HepG2 (cell line): ENCODE data around the gene SESN1. TPM values are rescaled to one million over a fixed set of nuclear protein-coding genes. Genes with fewer than 3 reads are reported as not detected.

Experiments used
- ATF7 ChIP-seq, 2 experiments: fragments of 450-650 bp in 1 of 2; sonication (generic) in 1 of 2; formaldehyde crosslinking in 1 of 2; IDR thresholded peaks; 2 replicates each; pipeline versions ENCODE4 v1.4.0 to v1.6.1; 2016 to 2020; ENCODE audit warnings: antibody characterized with exemption in 1 of 2, mild to moderate bottlenecking in 1 of 2, missing genetic modification reagents in 1 of 2
- ELF3 ChIP-seq: IDR thresholded peaks from 2 replicates; pipeline ENCODE4 v1.6.1; 2016; ENCODE audit warnings: missing genetic modification reagents, missing compliant biosample characterization
- GFI1 ChIP-seq: sonication (generic); formaldehyde crosslinking; IDR thresholded peaks from 2 replicates; pipeline ENCODE4 v1.5.0; 2020; ENCODE audit warnings: missing genetic modification reagents, mild to moderate bottlenecking, borderline replicate concordance
- KDM6A ChIP-seq: IDR thresholded peaks from 2 replicates; pipeline ENCODE4 v1.6.1; 2016; ENCODE audit warnings: low read depth
- KLF6 ChIP-seq: IDR thresholded peaks from 2 replicates; pipeline ENCODE4 v1.8.0; 2016; ENCODE audit warnings: missing biosample characterization, missing genetic modification reagents
- MBD4 ChIP-seq: IDR thresholded peaks from 2 replicates; pipeline ENCODE4 v1.6.1; 2012; ENCODE audit warnings: low read length, inconsistent platforms, borderline replicate concordance
- MIER3 ChIP-seq: IDR thresholded peaks from 2 replicates; pipeline ENCODE4 v1.6.1; 2016; ENCODE audit warnings: missing compliant biosample characterization, borderline replicate concordance
- NFKB2 ChIP-seq: sonication (generic); formaldehyde crosslinking; IDR thresholded peaks from 2 replicates; pipeline ENCODE4 v1.4.0; 2020; ENCODE audit warnings: missing genetic modification reagents, borderline replicate concordance
- POGZ ChIP-seq: sonication (generic); formaldehyde crosslinking; IDR thresholded peaks from 2 replicates; pipeline ENCODE4 v1.4.0; 2020; ENCODE audit warnings: mild to moderate bottlenecking, missing genetic modification reagents
- SOX13 ChIP-seq, 3 experiments: fragments of 450-650 bp in 1 of 3; sonication (generic) in 1 of 3; formaldehyde crosslinking in 1 of 3; IDR thresholded peaks in 2 of 3; conservative IDR thresholded peaks in 1 of 3; 2 replicates each; pipeline versions ENCODE4 v1.5.0 to v1.6.1; 2016 to 2020; ENCODE audit warnings: antibody characterized with exemption in 1 of 3, mild to moderate bottlenecking in 1 of 3, missing compliant biosample characterization in 1 of 3, missing genetic modification reagents in 1 of 3, moderate library complexity in 1 of 3
- SP5 ChIP-seq: IDR thresholded peaks from 2 replicates; pipeline ENCODE4 v1.6.1; 2016; ENCODE audit warnings: low read depth, borderline replicate concordance
- TRIM24 ChIP-seq: sonication (generic); formaldehyde crosslinking; IDR thresholded peaks from 2 replicates; pipeline ENCODE4 v1.8.0; 2022; ENCODE audit warnings: mild to moderate bottlenecking, missing genetic modification reagents
- ZKSCAN1 ChIP-seq: fragments of 150-350 bp; IDR thresholded peaks from 2 replicates; pipeline ENCODE4 v1.6.1; 2014; ENCODE audit warnings: low read length
- ZNF746 ChIP-seq: sonication (generic); formaldehyde crosslinking; IDR thresholded peaks from 2 replicates; pipeline ENCODE4 v1.8.0; 2022; ENCODE audit warnings: mild to moderate bottlenecking, missing genetic modification reagents
- polyA plus RNA-seq, 8 experiments: library from polyadenylated mRNA; depleted of rRNA in 3 of 8; stranded (reverse) in 7 of 8; unstranded in 1 of 8; fragments of >200 nt; fragmentation: Illumina TruSeq in 4 of 8; extraction: Trizol in 4 of 8; gene quantifications; 2 replicates each; pipeline versions ENCODE4 v1.2.1 to v1.2.3, GENCODE V29; 2011 to 2016; ENCODE audit warnings: low read depth in 4 of 8, missing spikeins in 1 of 8, mixed read lengths in 1 of 8; ENCODE audit not compliant: insufficient read depth in 1 of 8
- total RNA-seq, 5 experiments: library from RNA; depleted of rRNA; stranded (reverse); fragments of >200 nt; fragmentation: Illumina TruSeq; extraction: Trizol; gene quantifications; 2 replicates each; pipeline ENCODE4 v1.2.3, GENCODE V29; 2016; ENCODE audit warnings: low read depth in 1 of 5
- TF ChIP-seq, protein P1 (sequence below): sonication (generic); formaldehyde crosslinking; IDR thresholded peaks from 2 replicates; pipeline ENCODE4 v1.5.1; 2020; ENCODE audit warnings: mild to moderate bottlenecking, missing genetic modification reagents, moderate library complexity
- TF ChIP-seq, protein P2 (sequence below): sonication (generic); IDR thresholded peaks from 2 replicates; pipeline ENCODE4 v1.6.1; 2016; ENCODE audit warnings: low read depth, borderline replicate concordance
- TF ChIP-seq, protein P3 (sequence below): sonication (generic); formaldehyde crosslinking; IDR thresholded peaks from 2 replicates; pipeline ENCODE4 v1.8.1; 2023; ENCODE audit warnings: mild to moderate bottlenecking, missing genetic modification reagents
- TF ChIP-seq, protein P4 (sequence below): sonication (generic); formaldehyde crosslinking; IDR thresholded peaks from 2 replicates; pipeline ENCODE4 v1.5.0; 2020; ENCODE audit warnings: mild to moderate bottlenecking, missing genetic modification reagents
- TF ChIP-seq, protein P5 (sequence below): sonication (generic); formaldehyde crosslinking; IDR thresholded peaks from 2 replicates; pipeline ENCODE4 v1.4.0; 2020; ENCODE audit warnings: missing genetic modification reagents

Gene SESN1
- total and polyA plus RNA-seq, 2 of the 13 experiments (the other 11 are each of a cell fraction or from before 2014, with no cell fraction given) = 24.9 to 44.7 TPM

DNA sequence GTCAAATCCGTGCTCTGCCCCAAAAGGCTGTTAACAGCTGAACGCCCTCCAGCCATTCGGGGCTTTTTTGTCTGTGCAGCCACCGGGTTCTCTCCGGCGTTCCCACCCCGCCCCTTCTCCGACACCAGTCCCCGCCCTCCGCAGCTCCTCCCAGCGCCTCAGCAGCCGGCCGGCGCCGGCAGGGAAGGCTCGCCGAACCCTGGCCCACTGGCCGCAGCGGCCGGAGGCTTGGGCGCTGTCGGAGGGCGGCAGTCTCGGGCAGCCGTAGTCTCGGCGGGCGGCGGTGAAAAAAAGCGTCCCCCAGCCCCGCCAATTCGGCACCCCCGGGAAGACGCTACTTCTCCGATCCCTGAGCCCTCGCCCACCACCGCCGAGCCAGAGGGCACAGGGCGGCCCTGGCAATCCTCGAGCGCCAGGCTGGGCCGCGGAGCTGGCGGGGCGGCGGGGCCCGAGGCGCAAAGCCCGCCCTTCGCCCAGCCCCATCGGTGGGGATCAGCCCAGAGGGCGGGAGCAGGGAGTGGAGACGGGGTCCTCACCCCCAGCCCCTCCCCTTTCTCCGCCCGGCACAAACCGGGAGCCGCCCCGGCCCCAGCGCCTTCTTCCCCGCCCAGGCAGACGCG lies at the start of gene SESN1 (continued):
- TF ChIP-seq, protein P1, sequence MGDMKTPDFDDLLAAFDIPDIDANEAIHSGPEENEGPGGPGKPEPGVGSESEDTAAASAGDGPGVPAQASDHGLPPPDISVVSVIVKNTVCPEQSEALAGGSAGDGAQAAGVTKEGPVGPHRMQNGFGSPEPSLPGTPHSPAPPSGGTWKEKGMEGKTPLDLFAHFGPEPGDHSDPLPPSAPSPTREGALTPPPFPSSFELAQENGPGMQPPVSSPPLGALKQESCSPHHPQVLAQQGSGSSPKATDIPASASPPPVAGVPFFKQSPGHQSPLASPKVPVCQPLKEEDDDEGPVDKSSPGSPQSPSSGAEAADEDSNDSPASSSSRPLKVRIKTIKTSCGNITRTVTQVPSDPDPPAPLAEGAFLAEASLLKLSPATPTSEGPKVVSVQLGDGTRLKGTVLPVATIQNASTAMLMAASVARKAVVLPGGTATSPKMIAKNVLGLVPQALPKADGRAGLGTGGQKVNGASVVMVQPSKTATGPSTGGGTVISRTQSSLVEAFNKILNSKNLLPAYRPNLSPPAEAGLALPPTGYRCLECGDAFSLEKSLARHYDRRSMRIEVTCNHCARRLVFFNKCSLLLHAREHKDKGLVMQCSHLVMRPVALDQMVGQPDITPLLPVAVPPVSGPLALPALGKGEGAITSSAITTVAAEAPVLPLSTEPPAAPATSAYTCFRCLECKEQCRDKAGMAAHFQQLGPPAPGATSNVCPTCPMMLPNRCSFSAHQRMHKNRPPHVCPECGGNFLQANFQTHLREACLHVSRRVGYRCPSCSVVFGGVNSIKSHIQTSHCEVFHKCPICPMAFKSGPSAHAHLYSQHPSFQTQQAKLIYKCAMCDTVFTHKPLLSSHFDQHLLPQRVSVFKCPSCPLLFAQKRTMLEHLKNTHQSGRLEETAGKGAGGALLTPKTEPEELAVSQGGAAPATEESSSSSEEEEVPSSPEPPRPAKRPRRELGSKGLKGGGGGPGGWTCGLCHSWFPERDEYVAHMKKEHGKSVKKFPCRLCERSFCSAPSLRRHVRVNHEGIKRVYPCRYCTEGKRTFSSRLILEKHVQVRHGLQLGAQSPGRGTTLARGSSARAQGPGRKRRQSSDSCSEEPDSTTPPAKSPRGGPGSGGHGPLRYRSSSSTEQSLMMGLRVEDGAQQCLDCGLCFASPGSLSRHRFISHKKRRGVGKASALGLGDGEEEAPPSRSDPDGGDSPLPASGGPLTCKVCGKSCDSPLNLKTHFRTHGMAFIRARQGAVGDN (CRISPR knock-in tag) = peak; percentile 92
- peak; percentile 23; the same call in 1 of the 2 replicates for TF ChIP-seq GFI1
- TF ChIP-seq SOX13 (IDR thresholded peaks at IDR 0.05) = no peak
- no peak; a peak in 1 of 4 replicates for TF ChIP-seq SOX13 (CRISPR knock-in tag; conservative IDR thresholded peaks at IDR 0.05 in 1 of 2, IDR thresholded peaks at IDR 0.05 in 1 of 2)
- TF ChIP-seq ZNF746 (CRISPR knock-in tag) = 0 out of 2 replicates have a peak, but pooled peaks have one; percentile 18
- peak; percentile 52; the same call in 1 of the 2 replicates for TF ChIP-seq SP5 (CRISPR knock-in tag)
- no peak for TF ChIP-seq ZKSCAN1
- no peak for TF ChIP-seq ATF7 (IDR thresholded peaks at IDR 0.05)
- TF ChIP-seq ATF7 (CRISPR knock-in tag; IDR thresholded peaks at IDR 0.05) = 0 out of 2 replicates have a peak, but pooled peaks have one; percentile 10
- TF ChIP-seq KLF6 (CRISPR knock-in tag) = no peak
- TF ChIP-seq, protein P2, sequence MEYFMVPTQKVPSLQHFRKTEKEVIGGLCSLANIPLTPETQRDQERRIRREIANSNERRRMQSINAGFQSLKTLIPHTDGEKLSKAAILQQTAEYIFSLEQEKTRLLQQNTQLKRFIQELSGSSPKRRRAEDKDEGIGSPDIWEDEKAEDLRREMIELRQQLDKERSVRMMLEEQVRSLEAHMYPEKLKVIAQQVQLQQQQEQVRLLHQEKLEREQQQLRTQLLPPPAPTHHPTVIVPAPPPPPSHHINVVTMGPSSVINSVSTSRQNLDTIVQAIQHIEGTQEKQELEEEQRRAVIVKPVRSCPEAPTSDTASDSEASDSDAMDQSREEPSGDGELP = peak; percentile 76; the same call in 1 of the 2 replicates
- TF ChIP-seq, protein P3, sequence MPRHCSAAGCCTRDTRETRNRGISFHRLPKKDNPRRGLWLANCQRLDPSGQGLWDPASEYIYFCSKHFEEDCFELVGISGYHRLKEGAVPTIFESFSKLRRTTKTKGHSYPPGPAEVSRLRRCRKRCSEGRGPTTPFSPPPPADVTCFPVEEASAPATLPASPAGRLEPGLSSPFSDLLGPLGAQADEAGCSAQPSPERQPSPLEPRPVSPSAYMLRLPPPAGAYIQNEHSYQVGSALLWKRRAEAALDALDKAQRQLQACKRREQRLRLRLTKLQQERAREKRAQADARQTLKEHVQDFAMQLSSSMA (CRISPR knock-in tag) = peak; percentile 75
- TF ChIP-seq TRIM24 (CRISPR knock-in tag) = no peak
- no peak for TF ChIP-seq MIER3
- TF ChIP-seq MBD4 = no peak
- TF ChIP-seq KDM6A (CRISPR knock-in tag) = no peak
- no peak; the same call in 1 of the 2 replicates for TF ChIP-seq POGZ (CRISPR knock-in tag)
- TF ChIP-seq ELF3 = peak; percentile 38
- TF ChIP-seq, protein P4, sequence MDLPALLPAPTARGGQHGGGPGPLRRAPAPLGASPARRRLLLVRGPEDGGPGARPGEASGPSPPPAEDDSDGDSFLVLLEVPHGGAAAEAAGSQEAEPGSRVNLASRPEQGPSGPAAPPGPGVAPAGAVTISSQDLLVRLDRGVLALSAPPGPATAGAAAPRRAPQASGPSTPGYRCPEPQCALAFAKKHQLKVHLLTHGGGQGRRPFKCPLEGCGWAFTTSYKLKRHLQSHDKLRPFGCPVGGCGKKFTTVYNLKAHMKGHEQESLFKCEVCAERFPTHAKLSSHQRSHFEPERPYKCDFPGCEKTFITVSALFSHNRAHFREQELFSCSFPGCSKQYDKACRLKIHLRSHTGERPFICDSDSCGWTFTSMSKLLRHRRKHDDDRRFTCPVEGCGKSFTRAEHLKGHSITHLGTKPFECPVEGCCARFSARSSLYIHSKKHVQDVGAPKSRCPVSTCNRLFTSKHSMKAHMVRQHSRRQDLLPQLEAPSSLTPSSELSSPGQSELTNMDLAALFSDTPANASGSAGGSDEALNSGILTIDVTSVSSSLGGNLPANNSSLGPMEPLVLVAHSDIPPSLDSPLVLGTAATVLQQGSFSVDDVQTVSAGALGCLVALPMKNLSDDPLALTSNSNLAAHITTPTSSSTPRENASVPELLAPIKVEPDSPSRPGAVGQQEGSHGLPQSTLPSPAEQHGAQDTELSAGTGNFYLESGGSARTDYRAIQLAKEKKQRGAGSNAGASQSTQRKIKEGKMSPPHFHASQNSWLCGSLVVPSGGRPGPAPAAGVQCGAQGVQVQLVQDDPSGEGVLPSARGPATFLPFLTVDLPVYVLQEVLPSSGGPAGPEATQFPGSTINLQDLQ = no peak; the same call in 1 of the 2 replicates
- TF ChIP-seq, protein P5, sequence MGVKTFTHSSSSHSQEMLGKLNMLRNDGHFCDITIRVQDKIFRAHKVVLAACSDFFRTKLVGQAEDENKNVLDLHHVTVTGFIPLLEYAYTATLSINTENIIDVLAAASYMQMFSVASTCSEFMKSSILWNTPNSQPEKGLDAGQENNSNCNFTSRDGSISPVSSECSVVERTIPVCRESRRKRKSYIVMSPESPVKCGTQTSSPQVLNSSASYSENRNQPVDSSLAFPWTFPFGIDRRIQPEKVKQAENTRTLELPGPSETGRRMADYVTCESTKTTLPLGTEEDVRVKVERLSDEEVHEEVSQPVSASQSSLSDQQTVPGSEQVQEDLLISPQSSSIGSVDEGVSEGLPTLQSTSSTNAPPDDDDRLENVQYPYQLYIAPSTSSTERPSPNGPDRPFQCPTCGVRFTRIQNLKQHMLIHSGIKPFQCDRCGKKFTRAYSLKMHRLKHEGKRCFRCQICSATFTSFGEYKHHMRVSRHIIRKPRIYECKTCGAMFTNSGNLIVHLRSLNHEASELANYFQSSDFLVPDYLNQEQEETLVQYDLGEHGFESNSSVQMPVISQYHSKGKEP (CRISPR knock-in tag) = no peak
- peak; percentile 82; the same call in 1 of the 2 replicates for TF ChIP-seq NFKB2 (CRISPR knock-in tag)
